GM19452 (cell line): Measurements from ENCODE around the gene ACOT7.
"Not testable (repeated sequence)": the region's sequence is repeated elsewhere in the genome, so short reads cannot be mapped to it uniquely, and the experiment has no call there.

ENCODE experiments used
- ATAC-seq: cut with Tn5 transposase; IDR thresholded peaks from one replicate; pipeline ENCODE4 v1.9.1; 2021; ENCODE audit not compliant: unreplicated experiment

Gene ACOT7

DNA sequence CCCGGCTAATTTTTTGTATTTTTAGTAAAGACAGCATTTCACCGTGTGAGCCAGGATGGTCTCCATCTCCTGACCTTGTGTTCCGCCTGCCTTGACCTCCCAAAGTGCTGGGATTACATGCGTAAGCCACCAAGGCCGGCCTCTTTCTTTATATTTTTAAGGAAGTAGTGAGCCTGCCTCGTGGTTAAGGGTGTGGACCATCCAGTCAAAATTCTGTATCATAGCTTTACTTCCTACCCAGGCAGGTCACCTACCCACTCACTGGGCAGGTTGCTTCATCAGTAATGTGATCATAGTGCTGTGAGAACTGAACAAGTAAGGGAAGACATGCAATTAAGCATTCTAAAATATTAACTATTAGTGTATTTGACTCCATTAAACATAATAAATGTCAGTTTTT lies 8.1 kb upstream of the ACOT7 start:
- ATAC-seq, result no peak

DNA sequence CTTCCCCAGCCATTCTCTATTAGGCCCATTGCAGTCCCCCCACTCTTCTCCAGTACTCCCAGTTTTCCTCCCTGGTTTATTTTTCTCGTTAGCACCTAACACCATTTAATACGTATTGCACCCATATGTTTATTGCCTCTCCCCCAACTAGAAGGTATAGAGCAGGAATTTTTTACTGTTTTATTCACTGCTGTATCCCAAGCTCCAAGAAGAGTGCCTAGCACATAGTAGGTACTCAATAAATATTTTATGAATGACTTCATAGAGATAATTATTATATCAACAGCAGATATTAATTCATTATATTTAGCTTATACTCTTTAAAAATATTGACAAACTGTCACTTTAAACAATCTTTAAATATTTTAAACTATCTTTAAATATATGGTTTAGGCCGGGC lies 5.7 kb upstream of the ACOT7 start:
- no peak for ATAC-seq

DNA sequence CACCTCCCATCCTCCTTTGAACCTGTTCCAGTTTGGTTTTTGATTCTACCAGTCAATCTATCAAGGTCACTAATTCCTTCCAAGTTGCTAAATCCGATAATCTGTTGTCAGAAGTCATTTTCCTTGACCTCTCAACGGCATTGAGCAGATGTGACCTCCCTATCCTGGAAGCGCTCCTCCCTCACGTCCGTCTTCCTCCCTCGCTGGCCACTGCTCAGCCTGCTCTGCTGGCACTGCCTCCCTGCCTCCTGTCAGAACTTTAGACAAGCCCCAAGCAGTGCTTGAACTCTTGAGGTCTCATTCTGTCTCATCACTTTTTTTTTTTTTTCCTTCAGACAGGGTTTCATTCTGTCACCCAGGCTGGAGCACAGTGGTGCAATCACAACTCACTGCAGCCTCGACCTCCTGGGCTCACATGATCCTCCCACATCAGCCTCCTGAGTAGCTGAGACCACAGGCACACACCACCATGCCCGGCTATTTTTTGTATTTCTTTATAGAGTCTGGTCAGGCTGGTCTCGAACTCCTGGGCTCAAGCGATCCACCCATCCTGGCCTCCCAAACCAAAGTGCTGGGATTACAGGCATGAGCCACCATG lies 4.4 kb upstream of the ACOT7 start:
- no peak for ATAC-seq

DNA sequence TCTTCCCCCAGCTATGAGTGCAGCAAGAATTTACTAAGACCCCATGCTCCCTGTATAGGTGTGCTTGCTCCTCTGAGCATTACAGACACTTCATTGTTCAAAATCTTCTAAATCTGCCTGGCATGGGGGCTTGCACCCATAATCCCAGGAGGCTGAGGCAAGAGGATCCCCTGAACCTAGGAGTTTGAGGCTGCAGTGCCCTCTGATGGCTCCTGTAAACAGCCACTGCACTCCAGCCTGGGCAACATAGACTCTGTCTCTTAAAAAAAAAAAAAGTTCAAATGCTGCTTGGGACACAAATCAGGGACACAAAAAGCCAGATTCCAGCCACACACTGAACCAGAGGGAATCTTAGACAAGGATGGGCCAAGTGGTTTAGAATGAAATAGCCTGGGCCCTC lies 3.4 kb upstream of the ACOT7 start:
- no peak for ATAC-seq

DNA sequence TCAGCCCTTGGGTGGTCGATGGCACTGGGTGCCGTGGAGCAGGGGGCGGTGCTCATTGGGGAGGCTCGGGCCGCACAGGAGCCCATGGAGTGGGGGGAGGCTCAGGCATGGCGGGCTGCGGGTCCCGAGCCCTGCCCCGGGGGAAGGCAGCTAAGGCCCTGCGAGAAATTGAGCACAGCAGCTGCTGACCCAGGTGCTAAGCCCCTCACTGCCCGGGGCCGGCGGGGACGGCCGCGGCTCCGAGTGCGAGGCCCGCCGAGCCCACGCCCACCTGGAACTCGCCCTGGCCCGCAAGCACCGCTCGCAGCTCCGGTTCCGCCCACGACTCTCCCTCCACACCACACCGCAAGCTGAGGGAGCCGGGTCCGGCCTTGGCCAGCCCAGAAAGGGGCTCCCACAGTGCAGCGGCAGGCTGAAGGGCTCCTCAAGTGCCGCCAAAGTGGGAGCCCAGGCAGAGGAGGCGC lies 2.2 kb upstream of the ACOT7 start:
- not testable (repeated sequence) for ATAC-seq

DNA sequence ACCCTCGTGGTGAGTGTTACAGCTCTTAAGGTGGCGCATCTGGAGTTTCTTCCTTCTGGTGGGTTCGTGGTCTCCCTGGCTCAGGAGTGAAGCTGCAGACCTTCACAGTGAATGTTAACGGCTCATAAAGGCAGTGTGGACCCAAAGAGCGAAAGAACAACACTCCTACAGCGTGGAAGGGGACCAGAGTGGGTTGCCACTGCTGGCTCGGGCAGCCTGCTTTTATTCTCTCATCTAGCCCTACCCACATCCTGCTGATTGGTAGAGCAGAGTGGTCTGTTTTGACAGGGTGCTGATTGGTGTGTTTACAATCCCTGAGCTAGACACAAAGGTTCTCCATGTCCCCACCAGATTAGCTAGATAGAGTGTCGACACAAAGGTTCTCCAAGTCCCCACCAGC lies 1.6 kb upstream of the ACOT7 start:
- ATAC-seq, result not testable (repeated sequence)

DNA sequence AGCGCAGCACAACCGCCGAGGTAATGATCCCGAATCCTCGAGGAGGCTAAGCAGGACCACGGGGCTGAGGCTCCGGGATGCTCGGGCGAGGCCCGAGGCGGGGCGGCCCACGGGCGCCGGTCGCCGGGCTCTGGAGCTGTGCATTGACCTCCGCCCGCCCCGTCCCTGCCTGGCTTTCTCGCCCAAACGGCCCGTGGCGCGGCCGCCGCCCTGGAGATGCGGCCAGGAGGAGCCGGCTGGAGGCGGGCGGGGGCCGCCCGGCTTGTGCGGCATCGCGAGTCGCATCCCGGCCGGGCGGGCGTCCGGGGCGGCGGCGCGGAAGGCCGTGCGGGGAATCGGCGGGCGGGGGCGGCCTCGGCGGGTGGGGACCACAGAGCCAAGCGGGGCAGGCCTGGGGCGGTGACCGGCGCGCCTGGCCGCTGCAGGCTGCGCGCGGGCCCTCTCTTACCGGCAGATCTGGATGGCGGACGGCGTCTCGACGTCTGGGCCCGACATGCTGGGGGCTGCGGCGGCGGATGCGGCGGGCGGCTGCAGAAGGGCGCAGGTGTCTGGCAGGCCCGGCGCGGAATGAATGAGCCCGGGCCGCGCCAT lies 663 bp downstream of the ACOT7 start:
- ATAC-seq, result no peak

DNA sequence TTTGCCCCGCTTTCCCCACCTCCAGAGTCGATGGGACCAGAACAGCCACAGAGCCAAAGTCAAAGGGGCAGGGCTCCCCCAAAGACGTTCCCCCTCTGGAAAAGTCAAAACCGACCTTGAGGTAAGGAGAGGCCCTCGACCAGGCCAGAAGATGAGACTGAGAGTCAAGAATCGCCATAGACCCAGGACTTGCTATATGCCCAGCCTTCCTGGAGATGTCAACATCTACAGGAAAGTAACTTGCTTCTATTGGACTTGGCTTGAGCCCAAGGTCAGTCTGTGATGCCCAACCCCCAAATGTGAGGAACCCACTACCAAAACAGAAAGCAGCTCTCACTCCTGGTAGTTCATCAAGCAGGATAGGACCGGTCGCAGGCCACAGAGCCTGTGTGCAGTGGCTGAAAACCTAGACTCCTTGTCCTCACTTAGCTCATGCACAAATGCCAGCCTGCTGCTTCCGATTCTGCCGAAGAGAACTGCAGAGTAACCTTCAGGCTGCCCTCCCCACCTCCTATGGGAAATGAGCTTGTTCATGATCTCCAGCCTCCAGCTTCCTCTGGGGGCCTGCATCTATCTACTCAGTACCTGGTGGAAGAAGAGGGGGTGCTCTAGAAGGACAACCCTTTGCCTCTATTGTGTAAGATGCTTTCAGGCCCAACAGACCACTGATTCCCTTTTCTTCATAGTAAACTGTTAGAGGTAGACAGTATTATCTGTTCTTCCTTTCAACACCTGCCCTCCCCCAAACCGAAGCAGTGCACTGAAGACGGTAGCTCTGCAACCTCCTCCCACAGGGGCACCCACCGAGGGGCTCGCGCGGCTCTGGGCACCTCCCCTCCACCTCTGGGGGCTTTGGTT lies 1.4 kb downstream of the ACOT7 start:
- no peak for ATAC-seq

DNA sequence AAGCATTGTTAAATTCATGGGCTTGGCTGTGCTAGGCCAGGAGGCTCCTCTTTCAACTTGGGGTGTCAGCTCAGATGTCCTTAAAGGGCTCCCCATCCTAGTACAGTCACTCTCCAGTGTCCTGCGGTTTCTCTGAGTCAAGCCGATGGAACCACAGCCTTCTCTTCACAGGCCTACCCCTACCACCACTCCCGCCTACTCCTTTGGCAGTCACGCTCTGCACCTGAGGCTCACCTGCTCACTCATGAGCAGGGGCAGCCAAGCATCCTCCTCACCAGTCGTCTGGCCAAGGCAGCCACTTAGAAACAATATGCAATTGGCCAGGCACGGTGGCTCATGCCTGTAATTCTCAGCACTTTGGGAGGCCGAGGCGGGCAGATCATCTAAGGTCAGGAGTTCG lies 3.6 kb downstream of the ACOT7 start:
- ATAC-seq, result no peak

DNA sequence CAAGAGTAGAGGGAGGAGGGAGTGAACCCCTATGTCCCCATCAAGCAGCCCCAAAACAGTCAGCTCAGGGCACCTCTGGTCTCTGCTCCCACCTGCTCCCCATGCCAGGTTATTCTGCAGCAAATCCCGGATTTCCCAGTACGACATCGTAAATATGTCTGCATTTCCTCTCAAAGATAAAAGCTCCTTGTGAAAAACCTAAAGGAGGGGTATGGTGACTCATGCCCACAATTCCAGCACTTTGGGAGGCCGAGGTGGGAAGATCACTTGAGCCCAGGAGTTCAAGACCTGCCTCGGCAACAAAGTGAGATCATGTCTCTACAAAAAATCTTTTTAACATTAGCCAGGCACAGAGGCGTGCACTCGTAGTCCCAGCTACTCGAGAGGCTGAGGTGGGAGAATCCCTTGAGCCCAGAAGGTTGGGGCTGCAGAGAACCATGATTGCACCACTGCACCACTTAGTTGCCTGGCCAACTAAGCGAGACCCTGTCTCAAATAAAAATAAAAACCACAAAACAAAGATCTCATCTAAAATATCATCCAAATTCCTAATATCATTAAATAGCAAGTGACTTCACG lies 7.1 kb downstream of the ACOT7 start:
- ATAC-seq, result no peak

DNA sequence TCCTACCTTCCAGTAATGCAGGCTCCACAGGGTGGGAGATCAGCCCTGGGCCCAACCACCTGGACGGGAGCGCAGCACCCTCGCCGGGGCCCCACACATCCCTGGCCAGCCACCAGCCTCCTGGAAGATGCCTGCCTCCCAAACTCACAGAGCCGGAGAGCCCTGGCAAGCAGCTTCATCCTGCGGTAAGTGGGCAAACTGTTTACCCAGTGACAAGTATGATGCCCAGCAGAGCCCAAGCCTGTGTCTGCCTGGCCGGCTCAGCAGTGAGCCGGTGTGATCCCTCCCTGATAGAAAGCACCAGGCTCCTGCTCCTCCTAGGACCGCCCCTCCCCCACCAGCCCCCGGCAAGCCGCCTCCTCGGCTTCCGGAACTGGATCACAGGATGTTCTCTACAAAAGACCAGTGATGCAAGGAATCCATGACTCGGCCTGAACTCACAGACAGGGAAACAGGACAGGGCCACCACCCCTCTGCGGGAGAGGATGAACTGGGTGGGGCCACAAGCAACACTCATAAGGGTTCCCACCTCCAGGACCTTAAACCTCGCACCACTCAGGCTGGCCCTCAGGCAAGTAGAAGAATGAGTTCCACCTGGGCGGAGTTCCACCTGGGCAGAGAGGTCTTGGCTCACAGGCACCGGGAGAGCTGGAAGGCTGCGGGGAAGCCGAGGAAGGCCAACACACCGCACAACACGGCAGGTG lies 7.9 kb downstream of the ACOT7 start:
- no peak for ATAC-seq

DNA sequence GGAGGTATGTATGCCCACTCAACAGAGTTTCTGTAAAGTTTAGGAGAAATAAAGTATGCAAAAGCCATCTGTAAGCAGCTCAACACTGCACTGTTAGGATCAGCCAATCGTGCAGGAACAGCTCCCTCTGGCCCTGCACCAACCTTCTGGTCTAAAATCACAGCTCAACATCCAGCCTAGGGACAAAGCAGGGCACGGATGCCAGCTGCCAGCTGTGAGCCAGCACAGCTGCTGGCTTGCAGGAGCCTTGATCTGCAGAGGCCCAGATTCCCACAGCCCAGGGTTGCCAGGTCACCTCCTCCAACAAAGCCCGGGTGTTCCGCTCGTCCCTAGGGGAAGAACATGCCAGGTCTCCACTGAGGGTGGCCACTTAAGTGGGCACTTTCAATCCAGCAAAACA lies 8.6 kb downstream of the ACOT7 start:
- no peak for ATAC-seq

DNA sequence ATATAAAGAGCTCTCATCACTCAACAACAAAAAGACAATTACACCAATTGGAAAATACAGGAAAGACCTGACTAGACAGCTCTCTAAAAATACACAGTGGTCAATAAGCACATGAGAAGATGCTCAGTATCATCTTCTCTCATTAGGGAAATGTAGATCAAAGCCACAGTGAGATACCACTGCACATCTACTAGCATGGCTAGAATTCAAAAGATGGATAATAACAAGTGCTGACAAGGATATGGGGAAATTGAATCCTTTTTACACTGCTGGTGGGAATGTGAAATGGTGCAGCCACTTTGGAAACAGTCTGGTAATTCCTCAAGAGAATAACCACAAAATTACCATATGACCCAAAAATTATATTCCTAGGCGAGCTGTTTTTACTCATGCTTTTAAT lies 9.4 kb downstream of the ACOT7 start:
- ATAC-seq, result no peak

DNA sequence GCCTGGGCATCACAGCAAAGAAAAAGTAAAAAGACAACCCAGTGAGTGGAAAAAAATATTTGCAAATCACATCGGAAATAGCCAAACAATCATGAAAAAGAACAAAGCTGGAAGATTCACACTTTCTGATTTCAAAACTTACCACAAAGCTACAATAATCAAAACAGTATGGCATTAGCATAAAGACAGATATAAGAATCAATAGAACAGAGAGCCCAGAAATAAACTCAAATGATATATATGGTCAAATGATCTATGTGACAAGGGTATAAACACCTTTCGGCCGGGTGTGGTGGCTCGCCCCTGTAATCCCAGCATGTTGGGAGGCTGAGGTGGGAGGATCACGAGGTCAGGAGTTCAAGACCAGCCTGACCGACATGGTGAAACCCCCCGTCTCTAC lies 13.5 kb downstream of the ACOT7 start:
- no peak for ATAC-seq

DNA sequence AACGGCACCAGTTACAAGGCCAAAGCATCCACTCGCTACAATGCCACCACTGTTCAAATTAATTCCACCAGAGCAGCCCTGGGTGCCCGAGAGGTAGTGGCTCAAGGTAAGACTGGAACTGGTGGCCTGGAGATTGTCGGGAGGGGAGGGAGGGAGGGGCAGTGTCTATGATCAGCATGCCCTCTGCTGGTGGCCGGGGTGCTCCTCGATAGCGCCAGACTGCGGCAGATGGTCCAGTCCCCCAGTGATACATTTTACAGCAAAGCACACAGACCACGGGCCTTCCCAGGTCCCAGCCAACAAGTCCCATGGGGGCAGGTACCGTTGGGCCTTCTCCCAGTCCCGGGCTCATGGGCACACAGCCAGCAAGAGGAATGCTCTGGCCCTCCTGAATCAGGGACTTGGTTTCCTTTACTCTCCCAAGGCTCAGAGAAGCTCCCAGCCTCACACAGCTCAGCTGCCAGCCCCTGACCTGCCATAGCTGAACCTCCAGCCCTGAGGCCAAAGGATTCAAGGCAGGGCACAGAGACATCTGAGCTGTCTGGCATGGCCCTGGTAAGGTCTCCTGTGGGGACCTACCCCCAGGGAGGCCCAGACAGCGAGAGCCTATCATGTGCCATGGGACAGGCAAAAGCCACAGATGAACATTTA lies 15.3 kb downstream of the ACOT7 start:
- ATAC-seq, result no peak

DNA sequence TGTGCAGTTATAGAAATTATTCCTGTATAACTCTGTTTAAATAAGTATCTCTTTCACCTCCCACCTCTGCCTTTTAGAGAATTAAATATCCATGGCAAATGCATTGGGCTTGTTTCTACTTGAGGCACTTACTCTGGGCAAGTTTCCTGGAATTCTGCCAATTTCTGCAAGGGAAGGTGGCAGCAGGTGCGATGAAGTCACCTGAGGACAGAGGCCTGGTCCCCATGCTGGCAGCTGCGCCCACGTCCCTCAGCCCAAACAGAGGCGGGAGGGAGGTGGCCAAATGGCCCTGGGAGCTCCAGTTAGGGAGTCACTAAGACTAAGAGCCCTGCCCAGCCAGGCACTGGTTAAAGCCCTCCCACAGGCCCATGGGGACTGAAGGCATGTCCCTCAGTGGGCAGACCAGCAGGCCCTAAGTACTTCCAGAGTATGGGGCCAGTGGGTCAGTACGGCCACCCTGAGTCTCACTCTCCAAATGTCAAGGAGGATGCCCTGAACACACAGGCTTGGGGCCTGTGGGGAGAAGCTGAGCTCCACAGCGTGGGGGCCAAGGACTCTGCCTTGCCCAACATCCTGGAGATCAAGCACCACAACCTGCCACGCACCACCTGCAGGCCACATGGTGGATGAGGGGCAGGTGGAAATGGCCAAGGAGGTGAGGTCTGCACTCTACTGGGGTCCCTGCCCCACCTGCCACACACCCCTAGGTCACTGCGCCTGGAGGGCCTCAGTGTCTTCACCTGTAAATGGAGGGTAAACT lies 19.4 kb downstream of the ACOT7 start:
- ATAC-seq, result no peak

DNA sequence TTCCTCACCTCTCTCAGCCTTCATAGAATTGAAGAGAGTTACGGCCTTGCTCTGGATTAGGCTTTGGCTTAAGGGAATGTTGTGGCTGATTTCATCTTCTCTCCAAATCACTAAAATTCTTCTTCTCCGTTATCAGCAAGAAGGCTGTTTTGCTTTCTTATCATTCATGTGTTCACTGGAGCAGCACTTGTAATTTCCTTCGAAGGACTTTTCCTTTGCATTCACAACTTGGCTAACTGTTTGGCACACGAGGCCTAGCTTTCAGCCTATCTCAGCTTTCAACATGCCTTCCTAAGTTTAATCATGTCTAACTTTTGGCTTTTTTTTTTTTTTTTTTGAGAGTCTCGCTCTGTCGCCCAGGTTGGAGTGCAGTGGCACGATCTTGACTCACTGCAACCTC lies 21.3 kb downstream of the ACOT7 start:
- not testable (repeated sequence) for ATAC-seq

DNA sequence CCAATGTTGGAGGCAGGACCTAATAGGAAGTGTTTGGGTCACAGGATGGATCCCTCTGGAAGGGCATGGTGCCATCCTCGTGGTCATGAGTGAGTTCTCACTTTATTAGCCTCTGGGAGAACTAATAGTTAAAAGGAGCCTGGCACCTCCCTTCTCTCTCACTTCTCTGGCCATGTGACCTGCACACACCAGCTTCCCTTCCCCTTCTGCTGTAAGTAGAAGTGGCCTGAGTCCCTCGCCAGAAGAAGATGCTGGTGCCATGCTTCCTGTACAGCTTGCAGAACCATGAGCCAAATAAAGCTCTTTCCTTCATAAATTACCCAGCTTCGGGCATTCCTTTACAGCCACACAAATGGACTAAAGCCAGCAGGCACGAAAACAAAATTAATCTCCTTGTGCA lies 23.6 kb downstream of the ACOT7 start:
- ATAC-seq, result no peak

DNA sequence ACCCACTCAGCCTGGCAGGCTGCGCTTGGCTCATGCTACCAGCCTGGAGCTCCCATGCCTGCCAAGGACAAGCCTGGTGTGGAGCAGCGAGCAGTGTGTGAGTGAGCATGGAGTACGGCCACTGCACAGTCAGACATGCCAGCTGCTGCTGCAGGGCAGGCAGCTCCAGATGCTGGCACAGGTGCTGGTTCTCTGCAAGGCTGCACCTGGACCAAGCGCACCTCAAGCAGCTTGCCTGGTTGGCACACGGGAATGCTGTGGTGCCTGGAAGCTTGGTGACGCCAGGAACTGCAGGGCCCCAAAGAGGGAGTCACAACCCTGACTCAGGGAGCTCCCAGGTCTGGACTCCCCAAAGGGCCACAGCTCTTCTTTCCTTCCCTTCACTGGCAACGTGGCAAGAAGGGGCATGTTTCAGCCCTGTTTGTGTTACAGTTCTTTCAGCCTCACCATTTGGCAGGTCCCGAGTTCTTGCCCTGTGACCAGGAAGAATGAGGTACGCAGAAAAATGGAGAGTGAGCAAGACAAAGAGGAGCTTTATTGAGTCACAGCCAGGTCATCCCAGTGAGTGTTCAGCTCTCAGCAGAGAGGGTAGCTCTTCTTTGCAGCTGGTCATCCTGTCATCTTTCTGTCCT lies 26.1 kb downstream of the ACOT7 start:
- ATAC-seq, result no peak

DNA sequence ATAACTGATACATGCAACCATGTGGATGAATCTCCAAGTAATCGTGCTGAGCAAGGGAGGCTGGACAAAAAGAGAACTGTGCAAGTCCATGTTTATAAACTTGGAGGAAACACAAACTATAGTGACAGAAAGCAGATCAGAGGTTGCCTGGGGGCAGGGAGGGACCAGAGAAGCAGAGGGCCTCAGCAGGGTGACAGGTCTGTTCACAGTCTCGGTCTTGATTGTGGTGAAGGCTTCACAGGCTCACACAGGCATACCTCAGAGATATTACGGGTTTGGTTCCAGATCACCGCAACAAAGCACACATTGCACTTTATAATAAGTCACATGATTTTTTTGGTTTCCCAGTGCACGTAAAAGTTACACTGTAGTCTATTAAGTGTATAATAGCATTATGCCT lies 28.5 kb downstream of the ACOT7 start:
- no peak for ATAC-seq
